ENCODE results near the gene MIF4GD. TPM values are rescaled to one million over a fixed set of nuclear protein-coding genes. Genes with fewer than 3 reads are reported as not detected.
A peak's percentile ranks its signal among the peaks of the same experiment; 100 is the strongest.
"Not testable (repeated sequence)": the region's sequence is repeated elsewhere in the genome, so short reads cannot be mapped to it uniquely, and the experiment has no call there.

The MIF4GD gene
- total RNA-seq, 1 donor from 2014 or later: 12.8 TPM

DNA sequence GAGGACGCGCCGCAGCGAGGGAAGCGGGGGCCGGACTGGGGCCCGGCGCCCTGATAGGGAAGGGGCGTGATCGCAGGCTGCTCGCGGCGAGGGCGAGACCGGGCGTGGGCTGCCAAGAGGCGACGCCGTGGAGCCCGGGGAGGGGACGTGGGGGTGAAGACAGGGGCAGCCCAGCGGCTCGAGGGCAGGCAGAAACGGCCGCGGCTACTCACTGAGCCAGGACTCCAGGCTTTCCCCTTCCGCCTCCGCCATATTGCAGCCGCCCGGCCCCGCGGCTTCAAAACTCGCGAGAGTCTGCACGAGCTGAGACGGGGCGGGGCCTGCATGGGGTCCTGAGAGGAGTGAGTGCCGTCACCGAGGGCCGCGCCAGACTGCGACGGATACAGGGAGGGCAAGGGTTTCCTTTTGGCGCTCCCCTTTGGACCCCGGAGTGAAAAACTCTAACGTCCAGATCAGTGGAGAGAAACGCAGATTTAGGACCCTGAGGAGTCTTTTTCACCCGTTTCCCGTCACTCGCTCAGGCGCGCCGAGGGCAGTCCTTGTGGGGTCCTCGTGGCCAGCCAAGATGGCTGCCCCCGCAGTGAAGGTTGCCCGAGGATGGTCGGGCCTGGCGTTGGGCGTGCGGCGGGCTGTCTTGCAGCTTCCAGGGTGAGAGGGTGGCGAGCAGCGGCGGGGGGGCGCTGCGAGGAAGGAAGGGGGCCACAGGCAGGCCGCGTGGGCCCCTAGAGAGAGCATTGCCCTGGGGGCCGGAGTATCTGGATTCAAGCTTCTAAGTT lies 9.5 kb downstream of the MIF4GD start, which contains the start of the genes GGA3 and MRPS7:
GGA3 (minus strand) TSS at position 271 of the 776 bp plus-strand sequence; CDS start at position 252, 19 bp downstream.
MRPS7 (plus strand) TSS at position 544 of the 776 bp plus-strand sequence; CDS start at position 566, 22 bp downstream.
- H3K9me3 Mint-ChIP-seq (ENCODE audit: unreplicated experiment): peaks cover 6% of the 10 kb centered on the region
- H3K27ac Mint-ChIP-seq (ENCODE audit: unreplicated experiment): peak within 1 kb of the TSS; percentile 98
- peak within 1 kb of the TSS; percentile 99 for H3K4me3 Mint-ChIP-seq (ENCODE audit: unreplicated experiment)
- peak; percentile 97 for DNase-seq
- H3K36me3 Mint-ChIP-seq (ENCODE audit: unreplicated experiment): no peaks in the 10 kb centered on the region
- peaks cover 2% of the 10 kb centered on the region for H3K27me3 Mint-ChIP-seq (ENCODE audit: unreplicated experiment)
- H3K4me1 Mint-ChIP-seq (ENCODE audit: low read depth, unreplicated experiment): peaks cover 12% of the 10 kb centered on the region
- TF ChIP-seq, protein P1, sequence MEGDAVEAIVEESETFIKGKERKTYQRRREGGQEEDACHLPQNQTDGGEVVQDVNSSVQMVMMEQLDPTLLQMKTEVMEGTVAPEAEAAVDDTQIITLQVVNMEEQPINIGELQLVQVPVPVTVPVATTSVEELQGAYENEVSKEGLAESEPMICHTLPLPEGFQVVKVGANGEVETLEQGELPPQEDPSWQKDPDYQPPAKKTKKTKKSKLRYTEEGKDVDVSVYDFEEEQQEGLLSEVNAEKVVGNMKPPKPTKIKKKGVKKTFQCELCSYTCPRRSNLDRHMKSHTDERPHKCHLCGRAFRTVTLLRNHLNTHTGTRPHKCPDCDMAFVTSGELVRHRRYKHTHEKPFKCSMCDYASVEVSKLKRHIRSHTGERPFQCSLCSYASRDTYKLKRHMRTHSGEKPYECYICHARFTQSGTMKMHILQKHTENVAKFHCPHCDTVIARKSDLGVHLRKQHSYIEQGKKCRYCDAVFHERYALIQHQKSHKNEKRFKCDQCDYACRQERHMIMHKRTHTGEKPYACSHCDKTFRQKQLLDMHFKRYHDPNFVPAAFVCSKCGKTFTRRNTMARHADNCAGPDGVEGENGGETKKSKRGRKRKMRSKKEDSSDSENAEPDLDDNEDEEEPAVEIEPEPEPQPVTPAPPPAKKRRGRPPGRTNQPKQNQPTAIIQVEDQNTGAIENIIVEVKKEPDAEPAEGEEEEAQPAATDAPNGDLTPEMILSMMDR (IDR thresholded peaks at IDR 0.05; ENCODE audit: partially characterized antibody, unreplicated experiment): no peak

DNA sequence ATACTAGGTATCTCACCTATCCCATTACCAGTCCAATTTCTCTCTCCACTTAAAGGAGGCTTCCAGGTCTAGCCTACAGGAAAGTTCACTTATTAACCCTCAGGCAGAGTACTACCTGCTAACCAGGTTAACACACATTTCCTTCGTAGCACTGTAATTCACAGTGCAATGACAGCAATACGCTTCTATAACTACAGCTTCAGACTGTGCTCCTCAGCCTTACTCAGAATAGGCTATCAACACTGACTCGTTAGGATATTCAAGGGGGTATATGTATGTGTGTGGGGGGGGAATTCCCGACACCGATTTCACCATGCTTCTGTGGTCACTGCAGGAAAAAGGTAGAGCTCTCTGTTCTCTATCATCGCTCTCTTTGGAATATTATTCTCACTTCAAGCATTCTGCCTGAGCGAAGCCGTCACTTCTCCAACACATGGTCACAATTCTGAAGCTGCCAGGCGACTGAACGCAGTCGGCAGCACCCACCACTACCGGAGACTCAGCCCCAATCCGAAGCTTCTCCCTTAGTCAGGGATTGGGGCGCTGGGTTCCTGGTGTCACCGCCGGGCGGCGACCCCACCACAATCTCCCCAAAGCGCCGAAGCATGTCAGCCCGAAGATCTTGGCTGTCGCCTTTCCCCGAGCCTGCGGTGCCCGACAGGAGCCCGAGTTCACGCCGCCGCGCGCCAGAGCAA lies 10.2 kb downstream of the MIF4GD start:
- no peak for DNase-seq
- no peaks in the 10 kb centered on the region for H3K36me3 Mint-ChIP-seq (ENCODE audit: unreplicated experiment)
- peaks cover 4% of the 10 kb centered on the region for H3K9me3 Mint-ChIP-seq (ENCODE audit: unreplicated experiment)

DNA sequence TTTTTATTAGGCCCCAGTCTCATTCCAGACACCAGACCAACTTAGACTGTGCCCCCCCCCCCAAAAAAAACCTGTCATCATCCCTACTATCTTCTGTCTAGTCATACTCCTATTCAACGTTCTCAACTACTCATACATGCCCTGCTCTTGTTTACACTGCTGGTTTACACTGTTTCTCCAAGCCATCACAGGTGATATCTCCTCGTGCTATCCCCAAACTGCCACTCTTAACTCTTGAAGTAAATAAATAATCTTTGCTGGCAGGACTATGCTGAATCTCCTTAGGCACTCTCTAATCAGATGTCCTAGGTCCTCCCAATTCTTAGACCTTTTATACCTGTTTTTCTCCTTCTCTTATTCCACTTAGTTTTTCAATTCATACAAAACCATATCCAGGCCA lies 13.8 kb downstream of the MIF4GD start:
- H3K4me1 Mint-ChIP-seq (ENCODE audit: low read depth, unreplicated experiment): peaks cover 17% of the 10 kb centered on the region
- H3K27ac Mint-ChIP-seq (ENCODE audit: unreplicated experiment); DNase-seq; H3K27me3 Mint-ChIP-seq (ENCODE audit: unreplicated experiment); H3K36me3 Mint-ChIP-seq (ENCODE audit: unreplicated experiment); H3K9me3 Mint-ChIP-seq (ENCODE audit: unreplicated experiment): not testable (repeated sequence)
- H3K4me3 Mint-ChIP-seq (ENCODE audit: unreplicated experiment): peak overlapping the region; percentile 63

More for the DNA sequence above, 10.2 kb downstream of the MIF4GD start:
- H3K27ac Mint-ChIP-seq (ENCODE audit: unreplicated experiment): peak overlapping the region; percentile 98
- TF ChIP-seq, protein P1 (IDR thresholded peaks at IDR 0.05; ENCODE audit: partially characterized antibody, unreplicated experiment): no peak
- H3K4me1 Mint-ChIP-seq (ENCODE audit: low read depth, unreplicated experiment): peaks cover 18% of the 10 kb centered on the region
- peak overlapping the region; percentile 99 for H3K4me3 Mint-ChIP-seq (ENCODE audit: unreplicated experiment)
- peaks cover 5% of the 10 kb centered on the region for H3K27me3 Mint-ChIP-seq (ENCODE audit: unreplicated experiment)

DNA sequence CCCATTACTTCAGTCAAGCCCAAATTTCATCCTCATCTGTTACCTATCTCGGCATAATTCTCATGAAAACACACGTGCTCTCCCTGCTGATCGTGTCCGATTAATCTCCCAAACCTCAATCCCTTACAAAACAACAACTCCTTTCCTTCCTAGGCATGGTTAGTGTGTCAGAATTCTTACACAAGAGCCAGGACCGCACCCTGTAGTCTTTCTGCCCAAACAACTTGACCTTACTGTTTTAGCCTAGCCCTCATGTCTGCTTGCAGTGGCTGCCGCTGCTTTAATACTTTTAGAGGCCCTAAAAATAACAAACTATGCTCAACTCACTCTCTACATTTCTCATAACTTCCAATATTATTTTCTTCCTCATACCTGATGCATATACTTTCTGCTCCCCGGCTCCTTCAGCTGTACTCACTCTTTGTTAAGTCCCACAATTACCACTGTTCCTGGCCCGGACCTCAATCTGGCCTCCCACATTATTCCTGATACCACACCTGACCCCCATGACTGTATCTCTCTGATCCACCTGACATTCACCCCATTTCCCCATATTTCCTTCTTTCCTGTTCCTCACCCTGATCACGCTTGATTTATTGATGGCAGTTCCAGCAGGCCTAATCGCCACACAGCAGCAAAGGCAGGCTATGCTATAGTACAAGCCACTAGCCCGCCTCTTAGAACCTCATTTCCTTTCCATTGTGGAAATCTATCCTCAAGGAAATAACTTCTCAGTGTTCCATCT lies 14.9 kb downstream of the MIF4GD start:
- H3K27me3 Mint-ChIP-seq (ENCODE audit: unreplicated experiment); H3K36me3 Mint-ChIP-seq (ENCODE audit: unreplicated experiment); H3K9me3 Mint-ChIP-seq (ENCODE audit: unreplicated experiment); DNase-seq: not testable (repeated sequence)
- peaks cover 16% of the 10 kb centered on the region for H3K4me1 Mint-ChIP-seq (ENCODE audit: low read depth, unreplicated experiment)
- peak overlapping the region; percentile 23 for H3K27ac Mint-ChIP-seq (ENCODE audit: unreplicated experiment)
- peak overlapping the region; percentile 17 for H3K4me3 Mint-ChIP-seq (ENCODE audit: unreplicated experiment)

DNA sequence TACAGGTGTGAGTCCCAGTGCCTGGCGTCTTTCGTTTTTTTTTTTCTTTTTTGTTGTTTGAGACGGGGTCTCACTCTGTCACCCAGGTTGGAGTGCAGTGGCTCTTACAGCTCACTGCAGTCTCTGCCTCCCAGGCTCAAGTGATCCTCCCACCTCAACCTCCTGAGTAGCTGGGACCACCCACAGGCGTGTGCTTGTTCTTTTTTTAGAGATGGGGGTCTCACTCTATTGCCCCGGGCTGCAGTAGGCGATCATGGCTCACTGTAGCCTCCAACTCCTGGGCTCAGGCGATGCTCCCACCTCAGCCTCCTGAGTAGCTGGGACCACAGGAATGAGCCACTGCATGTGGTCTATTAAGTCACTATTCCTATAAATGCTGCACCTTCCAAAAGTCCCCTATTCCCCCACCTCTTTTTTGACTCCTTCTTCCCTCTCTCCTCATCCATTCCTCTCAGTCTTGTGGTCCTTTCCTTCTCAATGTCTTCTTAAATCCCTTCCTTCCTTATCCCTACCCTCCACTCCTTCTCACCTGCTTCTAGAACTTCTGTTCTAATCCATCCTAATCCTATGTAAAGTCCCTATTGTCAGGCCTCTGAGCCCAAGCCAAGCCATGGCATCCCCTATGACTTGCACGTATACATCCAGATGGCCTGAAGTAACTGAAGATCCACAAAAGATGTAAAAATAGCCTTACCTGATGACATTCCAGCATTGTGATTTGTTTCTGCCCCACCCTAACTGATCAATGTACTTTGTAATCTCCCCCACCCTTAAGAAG lies 18.8 kb downstream of the MIF4GD start:
- DNase-seq: no peak
- Mint-ChIP-seq H3K4me1 (ENCODE audit: low read depth, unreplicated experiment) (peaks cover 24% of the 10 kb centered on the region), H3K27me3 (ENCODE audit: unreplicated experiment) (peaks cover 6% of the 10 kb centered on the region), H3K9me3 (ENCODE audit: unreplicated experiment) (peaks cover 6% of the 10 kb centered on the region), H3K27ac (ENCODE audit: unreplicated experiment) (peak overlapping the region; percentile 2), H3K4me3 (ENCODE audit: unreplicated experiment) (no peak overlapping the region), H3K36me3 (ENCODE audit: unreplicated experiment) (no peaks in the 10 kb centered on the region)
- TF ChIP-seq, protein P1 (IDR thresholded peaks at IDR 0.05; ENCODE audit: partially characterized antibody, unreplicated experiment): no peak

Data from glutamatergic neuron (in vitro differentiated cells).